Fibroblast of the conjunctiva (primary cell): Measurements from ENCODE around the gene LINGO1.

ENCODE experiments used
- DNase-seq: peaks from one replicate; pipeline ENCODE4 v3.0.0-alpha.2; 2010; ENCODE audit warnings: low read depth

The LINGO1 gene

DNA sequence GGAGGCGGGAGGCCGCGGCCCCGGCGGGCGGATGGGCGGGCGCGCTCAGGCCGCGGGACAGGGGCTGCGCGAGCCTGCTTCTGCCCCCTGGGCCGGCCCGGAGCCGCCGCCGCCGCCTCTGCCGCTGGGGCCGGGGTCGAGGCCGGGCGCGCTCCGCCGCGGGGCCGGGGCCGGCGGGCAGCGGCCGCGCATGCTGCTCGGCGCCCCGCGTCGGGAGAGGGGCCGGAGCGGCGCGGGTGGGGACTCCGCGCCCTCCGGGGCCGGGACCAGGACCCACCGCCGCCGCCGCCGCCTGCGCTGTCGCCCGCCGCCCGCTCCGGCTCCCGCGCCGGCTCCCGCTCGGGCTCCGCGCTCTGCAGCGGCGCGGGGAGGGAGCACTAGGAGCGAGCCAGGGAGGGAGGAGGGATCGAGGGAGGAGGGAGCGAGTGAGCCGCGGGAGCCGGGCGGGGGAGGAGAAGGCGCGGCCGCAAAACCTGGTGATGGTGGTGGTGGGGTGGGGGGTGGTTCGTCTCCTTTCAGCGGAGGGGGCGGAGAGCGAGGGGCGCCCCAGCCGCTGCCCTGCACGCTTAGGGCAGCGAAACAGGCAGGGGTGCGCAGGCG, at the start of gene LINGO1:
Gene LINGO1 (minus strand): TSS at position 379 of the 600 bp plus-strand sequence. CDS start 597 bp downstream, outside the sequence.
- no peak for DNase-seq

GRCh38 chr15:77681362-77681761, 48.6 kb upstream of the LINGO1 start:
- DNase-seq: no peak

DNA sequence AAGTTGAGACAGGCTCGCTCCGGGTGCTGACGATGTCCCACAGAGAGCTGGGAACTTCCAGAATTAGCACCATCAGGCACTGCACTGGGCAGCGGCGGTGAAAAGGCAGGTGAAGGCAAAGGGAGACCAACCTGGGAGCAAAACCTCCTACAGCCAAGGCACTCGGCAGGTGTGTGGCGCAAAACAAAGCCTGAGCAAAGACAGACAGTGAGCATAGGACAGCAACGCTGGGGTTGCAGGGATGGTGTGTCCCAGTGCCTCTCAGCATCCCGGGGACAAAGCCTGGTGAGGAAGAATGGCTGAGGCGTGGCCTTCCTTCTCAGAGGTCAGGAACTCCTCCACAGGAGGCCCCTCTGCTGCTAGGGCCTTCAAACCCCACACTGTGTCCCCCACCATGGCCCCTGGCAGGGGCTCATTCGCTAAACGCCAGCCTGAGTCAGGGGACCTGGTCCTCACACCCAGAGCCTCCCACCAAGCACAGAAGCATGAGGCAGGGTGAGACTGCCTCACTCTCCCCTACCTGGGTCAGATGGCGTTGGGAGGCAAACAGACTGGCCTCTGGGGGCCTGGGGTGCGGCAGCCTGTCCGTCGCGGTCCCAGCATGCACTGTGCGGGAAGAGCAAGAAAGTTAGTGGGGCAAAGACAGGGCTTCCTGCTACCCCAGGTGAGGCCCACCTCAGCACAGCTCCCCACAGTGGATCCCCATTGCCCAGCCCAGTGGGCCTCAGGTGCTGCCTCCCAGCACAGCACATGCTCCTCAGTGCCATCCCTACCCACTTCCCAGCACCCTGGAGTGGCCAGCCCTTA, 44.1 kb upstream of the LINGO1 start:
- no peak for DNase-seq

DNA sequence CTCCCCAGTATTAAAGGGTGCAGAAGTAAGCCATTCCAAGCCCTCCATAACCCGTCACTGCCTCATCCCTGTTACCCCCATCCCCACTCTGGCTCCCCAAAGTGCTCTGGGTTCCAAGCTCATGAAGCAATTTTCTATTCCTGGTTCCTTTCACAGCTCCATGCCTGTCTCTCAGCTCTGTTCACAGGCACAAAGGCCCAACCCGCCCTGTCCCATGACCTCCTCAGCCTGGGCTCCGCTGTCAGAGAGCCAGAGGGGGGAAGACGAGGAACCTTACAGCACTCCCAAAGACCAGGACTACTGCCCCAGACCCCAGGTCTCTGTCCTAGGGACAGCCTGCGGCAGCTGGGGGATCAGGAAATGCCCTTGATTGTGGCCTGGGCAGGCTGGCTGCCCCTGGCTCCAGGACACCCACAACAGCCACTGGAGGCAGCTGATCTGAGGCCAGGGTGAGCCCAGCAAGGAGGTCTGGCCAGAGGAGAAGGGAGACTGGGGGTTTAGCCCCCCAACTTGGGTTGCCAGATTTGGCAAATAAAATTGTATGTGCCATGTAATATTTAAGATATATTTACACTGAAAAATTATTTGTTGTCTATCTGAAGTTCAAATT, 43.2 kb upstream of the LINGO1 start:
- DNase-seq: no peak

GRCh38 chr15:77674327-77674726, 41.6 kb upstream of the LINGO1 start:
- DNase-seq: no peak

GRCh38 chr15:77673866-77674265, 41.2 kb upstream of the LINGO1 start:
- no peak for DNase-seq

GRCh38 chr15:77672135-77672534, 39.4 kb upstream of the LINGO1 start:
- DNase-seq: no peak

GRCh38 chr15:77671362-77672056, 38.8 kb upstream of the LINGO1 start:
- DNase-seq: no peak

- DNase-seq: no peak
These were observed 38.0 kb upstream of the LINGO1 start for GRCh38 chr15:77670558-77671361.

- DNase-seq: no peak
These were observed 37.2 kb upstream of the LINGO1 start for GRCh38 chr15:77669896-77670295.

- no peak for DNase-seq
These were observed 34.9 kb upstream of the LINGO1 start for GRCh38 chr15:77667338-77668234.

DNA sequence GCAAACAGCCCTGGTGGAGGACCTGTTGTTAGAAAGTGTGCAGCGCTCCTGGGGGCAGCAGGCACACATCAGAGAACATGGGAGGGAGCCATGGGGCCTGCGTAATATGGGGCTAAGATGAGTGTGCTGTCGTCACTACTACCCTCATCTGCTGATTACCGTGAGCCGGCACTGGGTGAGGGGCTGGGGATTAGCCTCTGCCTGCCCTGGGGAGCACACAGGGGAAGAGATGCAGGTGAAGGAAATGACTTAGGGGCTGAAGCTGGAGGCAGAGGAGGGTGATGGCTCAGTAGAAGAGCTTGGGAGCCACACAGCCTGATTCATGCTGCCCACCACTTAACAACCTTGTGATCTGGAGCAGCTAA, 33.6 kb upstream of the LINGO1 start:
- DNase-seq: no peak

- DNase-seq: no peak
These were observed 33.0 kb upstream of the LINGO1 start for GRCh38 chr15:77665530-77666295.

GRCh38 chr15:77664428-77664827, 31.7 kb upstream of the LINGO1 start:
- DNase-seq: no peak

- DNase-seq: no peak
These were observed 30.5 kb upstream of the LINGO1 start for GRCh38 chr15:77663256-77663655.

DNA sequence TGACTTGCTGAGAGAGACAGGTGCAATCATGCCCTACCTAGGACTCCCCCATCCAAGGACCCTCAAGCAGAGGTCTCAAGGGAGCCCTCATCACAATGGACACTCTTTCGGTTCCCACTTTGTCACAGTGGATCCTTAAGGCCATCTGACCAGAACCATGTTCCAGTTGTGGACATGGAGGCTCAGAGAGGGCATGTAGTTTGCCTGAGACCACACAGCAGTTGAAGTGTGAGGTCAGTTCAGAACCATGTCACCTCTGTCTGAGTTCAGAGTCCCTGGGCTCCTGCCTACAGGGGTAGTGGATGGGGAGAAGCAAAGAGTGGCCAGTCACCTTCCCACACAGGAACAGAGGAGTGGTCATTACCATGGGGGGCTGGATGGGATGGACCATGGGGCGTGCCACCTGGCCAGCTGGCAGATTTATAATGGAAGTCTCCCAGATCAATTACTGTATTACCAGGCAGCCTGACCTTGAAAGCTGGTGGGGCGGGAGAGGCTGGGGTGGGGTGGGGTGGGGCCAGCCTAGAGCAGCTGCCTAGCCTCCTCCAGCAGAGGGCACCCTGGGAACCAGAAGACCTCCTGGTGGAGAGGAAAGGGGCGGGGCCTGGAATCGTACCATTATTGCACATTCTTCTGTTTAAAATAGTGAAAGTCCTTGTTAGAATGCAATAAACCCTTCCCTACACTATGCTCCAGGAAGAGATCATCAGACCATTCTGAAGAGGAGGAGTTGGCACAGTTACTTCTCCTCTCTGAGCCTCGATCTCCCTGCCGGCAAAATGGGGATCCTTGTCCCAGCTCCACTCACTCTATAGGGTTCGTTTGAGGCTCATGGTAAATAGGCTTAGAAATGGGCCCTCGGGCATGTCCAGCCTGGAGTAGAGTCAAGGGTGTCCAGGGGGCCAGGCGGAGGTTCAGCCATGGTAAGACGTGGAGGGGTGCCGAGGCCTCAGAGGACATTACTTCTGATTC, 26.9 kb upstream of the LINGO1 start:
- peak; percentile 20 for DNase-seq

DNA sequence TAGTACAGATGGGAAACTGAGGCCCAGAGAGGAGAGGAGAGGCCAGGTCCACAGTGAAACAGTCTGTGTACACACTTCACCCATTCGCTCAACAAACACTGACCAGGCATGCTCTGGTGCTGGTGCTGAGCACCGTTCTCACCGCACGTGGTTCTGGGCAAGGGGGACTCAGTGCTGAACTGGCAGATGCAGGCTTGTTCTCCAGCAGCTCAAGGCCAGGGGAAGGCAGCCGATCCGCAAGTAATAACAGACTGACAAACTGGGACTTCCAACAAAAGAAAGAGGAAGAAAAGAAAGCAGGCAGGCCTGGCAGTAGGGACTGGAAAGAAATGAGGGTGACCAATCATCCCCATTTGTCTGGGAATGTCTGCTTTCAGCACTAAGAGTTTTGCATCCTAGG, 25.6 kb upstream of the LINGO1 start:
- no peak for DNase-seq

GRCh38 chr15:77657634-77658238, 25.0 kb upstream of the LINGO1 start:
- DNase-seq: no peak
